ENCODE measurements around the gene FASTK.

Gene FASTK

GRCh38 chr7:151080522-151081169 is at the start of gene FASTK:
TSS of gene FASTK (minus strand) at chr7:151080809. CDS start at chr7:151080766, 43 bp downstream.
- peak; percentile 91 for DNase-seq (ENCODE audit: low read depth)

- no peak for DNase-seq (ENCODE audit: low read depth)
These were observed 49.5 kb upstream of the FASTK start for GRCh38 chr7:151129960-151130591.

GRCh38 chr7:151129117-151129959 is 48.7 kb upstream of the FASTK start:
- no peak for DNase-seq (ENCODE audit: low read depth)

GRCh38 chr7:151128716-151129115 is 48.1 kb upstream of the FASTK start:
- no peak for DNase-seq (ENCODE audit: low read depth)

- no peak for DNase-seq (ENCODE audit: low read depth)
These were observed 47.5 kb upstream of the FASTK start for GRCh38 chr7:151128144-151128543.

GRCh38 chr7:151126491-151127137 is 46.0 kb upstream of the FASTK start:
- DNase-seq (ENCODE audit: low read depth) = no peak

- no peak for DNase-seq (ENCODE audit: low read depth)
These were observed 45.4 kb upstream of the FASTK start for GRCh38 chr7:151125846-151126481.

GRCh38 chr7:151125470-151125845 is 44.8 kb upstream of the FASTK start:
- DNase-seq (ENCODE audit: low read depth) = no peak

GRCh38 chr7:151124899-151125399 is 44.3 kb upstream of the FASTK start:
- no peak for DNase-seq (ENCODE audit: low read depth)

GRCh38 chr7:151124481-151124880 is 43.9 kb upstream of the FASTK start:
- DNase-seq (ENCODE audit: low read depth) = no peak

- DNase-seq (ENCODE audit: low read depth) = peak; percentile 79
These were observed 43.3 kb upstream of the FASTK start for GRCh38 chr7:151123822-151124464.

GRCh38 chr7:151123158-151123821 is 42.7 kb upstream of the FASTK start:
- no peak for DNase-seq (ENCODE audit: low read depth)

GRCh38 chr7:151122796-151123157 is 42.2 kb upstream of the FASTK start:
- DNase-seq (ENCODE audit: low read depth) = no peak

- no peak for DNase-seq (ENCODE audit: low read depth)
These were observed 41.7 kb upstream of the FASTK start for GRCh38 chr7:151122276-151122675.

GRCh38 chr7:151121380-151122170 is 41.0 kb upstream of the FASTK start:
- no peak for DNase-seq (ENCODE audit: low read depth)

GRCh38 chr7:151120896-151121295 is 40.3 kb upstream of the FASTK start:
- no peak for DNase-seq (ENCODE audit: low read depth)

GRCh38 chr7:151119902-151120301 is 39.3 kb upstream of the FASTK start:
- no peak for DNase-seq (ENCODE audit: low read depth)

- no peak for DNase-seq (ENCODE audit: low read depth)
These were observed 38.4 kb upstream of the FASTK start for GRCh38 chr7:151119055-151119415.

- DNase-seq (ENCODE audit: low read depth) = no peak
These were observed 37.8 kb upstream of the FASTK start for GRCh38 chr7:151118108-151119054.
